ENCODE data around the gene GPC6. TPM values are rescaled to one million over a fixed set of nuclear protein-coding genes. Genes with fewer than 3 reads are reported as not detected.

Gene GPC6
- total and polyA plus RNA-seq, 4 donors: 5.9 to 29.1 (median 18.2) TPM

- H3K9me3 ChIP-seq (ENCODE audit: control insufficient read depth in 4 of 4, low read length in 3 of 4): no peaks in the 10 kb centered on the region
- H3K27ac ChIP-seq (ENCODE audit: low read depth in 1 of 2, low read length in 2 of 2): no peak overlapping the region
- WGBS: 83% methylated on average over 3 of the region's 3 CpGs
- H3K27me3 ChIP-seq (ENCODE audit: control insufficient read depth in 4 of 4, insufficient read depth in 4 of 4, low read length in 3 of 4): no peaks in the 10 kb centered on the region
- no peak overlapping the region for H3K4me3 ChIP-seq (ENCODE audit: low read depth in 1 of 3, low read length in 3 of 3)
- no peaks in the 10 kb centered on the region for H3K36me3 ChIP-seq (ENCODE audit: control insufficient read depth in 4 of 4, insufficient read depth in 3 of 4, low read depth in 1 of 4, low read length in 3 of 4)
- no peak overlapping the region for H3K9ac ChIP-seq (ENCODE audit: low read depth in 1 of 2, low read length in 2 of 2)
- H3K4me1 ChIP-seq (ENCODE audit: control insufficient read depth in 4 of 4, insufficient read depth in 4 of 4, low read length in 3 of 4): peaks cover 2 to 31% (median 20%) of the 10 kb centered on the region in 4 donors
- DNase-seq (ENCODE audit: low spot score): no peak
- no peak for TF ChIP-seq HNF4A (conservative IDR thresholded peaks at IDR 0.05)
- TF ChIP-seq HNF4G (IDR thresholded peaks at IDR 0.05): no peak
- no peak for TF ChIP-seq FOXA2 (IDR thresholded peaks at IDR 0.05)
- no peak for TF ChIP-seq TAF1 (conservative IDR thresholded peaks at IDR 0.05)
- no peak for TF ChIP-seq CTCF (IDR thresholded peaks at IDR 0.05; ENCODE audit: low read depth, low read length, missing input control)
These were observed 542.5 kb downstream of the GPC6 start for GRCh38 chr13:93769101-93769500.

- Histone ChIP-seq H3K9ac (ENCODE audit: low read depth in 1 of 2, low read length in 2 of 2) (no peak overlapping the region), H3K27me3 (ENCODE audit: control insufficient read depth in 4 of 4, insufficient read depth in 4 of 4, low read length in 3 of 4) (no peaks in the 10 kb centered on the region), H3K36me3 (ENCODE audit: control insufficient read depth in 4 of 4, insufficient read depth in 3 of 4, low read depth in 1 of 4, low read length in 3 of 4) (no peaks in the 10 kb centered on the region), H3K27ac (ENCODE audit: low read depth in 1 of 2, low read length in 2 of 2) (no peak overlapping the region), H3K4me3 (ENCODE audit: low read depth in 1 of 3, low read length in 3 of 3) (no peak overlapping the region), H3K4me1 (ENCODE audit: control insufficient read depth in 4 of 4, insufficient read depth in 4 of 4, low read length in 3 of 4) (peaks cover 2 to 31% (median 20%) of the 10 kb centered on the region in 4 donors), H3K9me3 (ENCODE audit: control insufficient read depth in 4 of 4, low read length in 3 of 4) (no peaks in the 10 kb centered on the region)
- 94% methylated on average over 1 of the region's 1 CpG for WGBS
- no peak for TF ChIP-seq RAD21 (IDR thresholded peaks at IDR 0.05)
- TF ChIP-seq REST (IDR thresholded peaks at IDR 0.05): no peak
- DNase-seq (ENCODE audit: low spot score): no peak
These were observed 543.0 kb downstream of the GPC6 start for GRCh38 chr13:93769607-93770006.

GRCh38 chr13:93771227-93771626 is 544.6 kb downstream of the GPC6 start:
- WGBS: 88% methylated on average over 8 of the region's 8 CpGs
- no peaks in the 10 kb centered on the region for H3K9me3 ChIP-seq (ENCODE audit: control insufficient read depth in 4 of 4, low read length in 3 of 4)
- peaks cover 2 to 36% (median 21%) of the 10 kb centered on the region in 4 donors for H3K4me1 ChIP-seq (ENCODE audit: control insufficient read depth in 4 of 4, insufficient read depth in 4 of 4, low read length in 3 of 4)
- no peaks in the 10 kb centered on the region for H3K27me3 ChIP-seq (ENCODE audit: control insufficient read depth in 4 of 4, insufficient read depth in 4 of 4, low read length in 3 of 4)
- no peaks in the 10 kb centered on the region for H3K36me3 ChIP-seq (ENCODE audit: control insufficient read depth in 4 of 4, insufficient read depth in 3 of 4, low read depth in 1 of 4, low read length in 3 of 4)
- no peak for DNase-seq (ENCODE audit: low spot score)
- H3K27ac ChIP-seq (ENCODE audit: low read depth in 1 of 2, low read length in 2 of 2): no peak overlapping the region
- no peak for TF ChIP-seq HNF4G (IDR thresholded peaks at IDR 0.05)
- no peak for TF ChIP-seq YY1 (IDR thresholded peaks at IDR 0.05)
- TF ChIP-seq REST (IDR thresholded peaks at IDR 0.05): no peak
- no peak for TF ChIP-seq NR2F2 (IDR thresholded peaks at IDR 0.05)
- no peak for TF ChIP-seq ZBTB33 (IDR thresholded peaks at IDR 0.05)
- no peak for TF ChIP-seq FOXA1 (IDR thresholded peaks at IDR 0.05)
- TF ChIP-seq JUND (IDR thresholded peaks at IDR 0.05): no peak
- no peak for TF ChIP-seq FOXA2 (IDR thresholded peaks at IDR 0.05)
- no peak for TF ChIP-seq HNF4A (conservative IDR thresholded peaks at IDR 0.05)
- no peak for TF ChIP-seq EGR1 (IDR thresholded peaks at IDR 0.05; ENCODE audit: low read depth in 2 of 2)
- no peak overlapping the region for H3K9ac ChIP-seq (ENCODE audit: low read depth in 1 of 2, low read length in 2 of 2)
- H3K4me3 ChIP-seq (ENCODE audit: low read depth in 1 of 3, low read length in 3 of 3): no peak overlapping the region

Measured in liver (tissue), 9 donors.